Tibial nerve (tissue), 4 donors: ENCODE data around the gene DUSP8. TPM values are rescaled to one million over a fixed set of nuclear protein-coding genes. Genes with fewer than 3 reads are reported as not detected.

Source experiments
- DNase-seq, 2 donors: peaks; one replicate each; pipeline ENCODE4 v3.0.0-alpha.2; 2019; ENCODE audit warnings: low spot score in 2 of 2
- H3K27ac ChIP-seq, 4 donors: fragments of 200-600 bp; sonication (generic) in 3 of 4; one replicate each; pipeline ENCODE4 v1.5.1; 2017 to 2019; ENCODE audit warnings: mild to moderate bottlenecking in 1 of 4
- H3K27me3 ChIP-seq, 2 donors: fragments of 200-600 bp; sonication (generic) in 1 of 2; one replicate each; pipeline versions ENCODE4 v1.5.1 to v1.6.0; 2017 to 2019
- H3K36me3 ChIP-seq, 3 donors: fragments of 200-600 bp; sonication (generic); one replicate each; pipeline ENCODE4 v1.5.1; 2018 to 2019
- H3K4me1 ChIP-seq, 4 donors: fragments of 200-600 bp; sonication (generic) in 3 of 4; one replicate each; pipeline ENCODE4 v1.5.1; 2017 to 2019
- H3K4me3 ChIP-seq, 4 donors: fragments of 200-600 bp; sonication (generic) in 3 of 4; one replicate each; pipeline ENCODE4 v1.5.1; 2017 to 2019; ENCODE audit warnings: mild to moderate bottlenecking in 1 of 4, moderate library complexity in 1 of 4
- H3K9me3 ChIP-seq, 4 donors: fragments of 200-600 bp; sonication (generic) in 3 of 4; one replicate each; pipeline ENCODE4 v1.5.1; 2017 to 2019
- EP300 ChIP-seq, 2 donors: sonication (generic); formaldehyde crosslinking; IDR thresholded peaks; one replicate each; pipeline ENCODE4 v1.6.1; 2017; ENCODE audit warnings: antibody characterized with exemption in 2 of 2, mild to moderate bottlenecking in 1 of 2
- POLR2A ChIP-seq, 2 donors: fragments of 450-650 bp; IDR thresholded peaks; one replicate each; pipeline ENCODE4 v1.6.1; 2017; ENCODE audit warnings: antibody characterized with exemption in 2 of 2, mild to moderate bottlenecking in 2 of 2, moderate library complexity in 2 of 2
- WGBS, 2 donors: methylation state at CpG; one replicate each; pipeline ENCODE4 v1.1.5; 2018; 5-methylcytosine and 5-hydroxymethylcytosine counted together
- total RNA-seq, 4 donors: library from RNA; depleted of rRNA; stranded (reverse); fragments of >200 nt; gene quantifications; one replicate each; pipeline ENCODE4 v1.1.0, GENCODE V29; 2016
- TF ChIP-seq, protein P1 (sequence below), 5 experiments: fragments of 200-600 bp in 3 of 5; fragments of 450-650 bp in 2 of 5; sonication (generic) in 3 of 5; IDR thresholded peaks; one replicate each; pipeline ENCODE4 v1.5.1; 2016 to 2019; ENCODE audit warnings: antibody characterized with exemption in 5 of 5, mild to moderate bottlenecking in 3 of 5, moderate library complexity in 2 of 5

DUSP8 gene
- total RNA-seq, 4 donors from 2014 or later: 1.9 to 10.8 (median 3.4) TPM

DNA sequence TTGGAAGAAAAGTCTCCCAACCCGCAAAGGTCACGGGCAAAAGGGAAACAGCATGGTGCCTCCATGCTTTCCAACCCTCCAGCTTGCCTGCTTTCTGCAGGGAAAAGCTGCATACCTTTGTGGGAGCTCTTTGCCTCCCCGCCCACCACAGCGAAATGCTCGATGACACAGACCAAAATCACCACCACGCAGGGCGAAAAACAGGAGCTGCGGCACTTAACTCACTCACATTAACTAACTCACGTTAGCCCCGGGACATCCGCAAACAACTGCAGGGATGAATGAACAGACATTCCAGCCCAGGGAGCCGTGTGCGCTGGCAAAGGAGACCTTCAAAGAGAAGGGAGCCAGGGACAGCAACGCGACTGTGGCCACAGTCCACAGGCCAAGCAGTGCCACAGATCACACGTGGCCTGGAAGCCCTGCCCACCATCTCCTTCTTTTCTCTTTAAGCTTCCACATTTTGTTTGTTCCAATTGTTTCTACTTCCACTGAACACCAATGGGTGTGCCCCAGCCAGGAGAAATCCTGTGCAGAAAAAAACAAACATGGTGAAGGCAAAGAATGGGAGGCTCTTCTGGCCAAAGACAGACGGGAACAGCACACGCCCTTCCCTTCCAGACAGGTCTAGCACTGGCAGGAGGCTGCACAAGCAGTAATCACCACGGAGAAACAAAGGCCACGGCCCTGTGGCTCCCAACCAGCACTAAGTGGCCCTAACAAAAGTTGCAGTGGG is 39.3 kb downstream of the DUSP8 start:
- Histone ChIP-seq H3K4me1 (peaks cover 0 to 79% (median 16%) of the 10 kb centered on the region in 4 donors), H3K36me3 (peaks cover 0 to 29% (median 8%) of the 10 kb centered on the region in 3 donors), H3K9me3 (no peaks in the 10 kb centered on the region), H3K27ac (peak overlapping the region in 3 of 4 donors; percentile 27 to 78 (median 78)), H3K27me3 (peaks cover 0 to under 1% of the 10 kb centered on the region in 2 donors), H3K4me3 (no peak overlapping the region)
- 61 to 63% methylated on average over 20 of the region's 20 CpGs for WGBS, 2 donors
- TF ChIP-seq POLR2A (IDR thresholded peaks at IDR 0.05) (no peak), EP300 (IDR thresholded peaks at IDR 0.05) (no peak)
- TF ChIP-seq, protein P1, sequence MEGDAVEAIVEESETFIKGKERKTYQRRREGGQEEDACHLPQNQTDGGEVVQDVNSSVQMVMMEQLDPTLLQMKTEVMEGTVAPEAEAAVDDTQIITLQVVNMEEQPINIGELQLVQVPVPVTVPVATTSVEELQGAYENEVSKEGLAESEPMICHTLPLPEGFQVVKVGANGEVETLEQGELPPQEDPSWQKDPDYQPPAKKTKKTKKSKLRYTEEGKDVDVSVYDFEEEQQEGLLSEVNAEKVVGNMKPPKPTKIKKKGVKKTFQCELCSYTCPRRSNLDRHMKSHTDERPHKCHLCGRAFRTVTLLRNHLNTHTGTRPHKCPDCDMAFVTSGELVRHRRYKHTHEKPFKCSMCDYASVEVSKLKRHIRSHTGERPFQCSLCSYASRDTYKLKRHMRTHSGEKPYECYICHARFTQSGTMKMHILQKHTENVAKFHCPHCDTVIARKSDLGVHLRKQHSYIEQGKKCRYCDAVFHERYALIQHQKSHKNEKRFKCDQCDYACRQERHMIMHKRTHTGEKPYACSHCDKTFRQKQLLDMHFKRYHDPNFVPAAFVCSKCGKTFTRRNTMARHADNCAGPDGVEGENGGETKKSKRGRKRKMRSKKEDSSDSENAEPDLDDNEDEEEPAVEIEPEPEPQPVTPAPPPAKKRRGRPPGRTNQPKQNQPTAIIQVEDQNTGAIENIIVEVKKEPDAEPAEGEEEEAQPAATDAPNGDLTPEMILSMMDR (IDR thresholded peaks at IDR 0.05): no peak
- no peak for DNase-seq

DNA sequence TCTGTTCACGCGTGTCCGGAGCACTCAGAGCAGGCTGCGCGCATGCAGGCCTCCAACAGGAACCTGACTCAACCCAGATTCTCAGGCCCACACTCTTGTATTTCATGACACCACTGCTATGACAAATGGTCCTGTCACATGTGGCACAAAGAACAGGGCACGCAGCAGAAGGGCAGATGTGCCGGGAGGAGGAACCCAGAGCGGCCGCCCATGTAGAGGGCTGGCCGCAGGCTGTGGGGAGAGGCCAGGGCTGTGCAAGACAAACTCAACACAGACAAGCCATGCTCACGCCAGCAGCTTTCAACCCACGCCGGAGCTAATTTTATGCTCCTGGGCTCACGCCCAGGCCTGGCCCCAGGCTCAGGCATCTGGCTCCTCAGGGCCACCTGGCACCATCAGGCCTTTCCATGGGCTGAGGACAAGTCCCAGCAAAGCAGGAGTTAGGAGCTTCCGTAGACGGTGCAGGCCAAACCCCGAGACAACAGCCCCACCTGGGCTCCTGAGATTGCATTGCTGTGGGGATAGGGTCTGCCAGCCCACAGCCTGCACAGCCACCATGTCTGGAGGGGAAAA is 40.0 kb downstream of the DUSP8 start:
- no peak for TF ChIP-seq POLR2A (IDR thresholded peaks at IDR 0.05)
- TF ChIP-seq, protein P1 (IDR thresholded peaks at IDR 0.05): no peak
- TF ChIP-seq EP300 (IDR thresholded peaks at IDR 0.05): peak in 1 of 2 donors; percentile 59
- 73 to 80% methylated on average over 7 to 15 of the region's 17 CpGs for WGBS, 2 donors
- H3K27ac ChIP-seq: peak overlapping the region in 2 of 4 donors; percentile 78
- peaks cover 0 to 29% (median 8%) of the 10 kb centered on the region in 3 donors for H3K36me3 ChIP-seq
- no peaks in the 10 kb centered on the region for H3K27me3 ChIP-seq
- DNase-seq: no peak
- no peak overlapping the region for H3K4me3 ChIP-seq
- peaks cover 0 to 78% (median 16%) of the 10 kb centered on the region in 4 donors for H3K4me1 ChIP-seq
- no peaks in the 10 kb centered on the region for H3K9me3 ChIP-seq

- TF ChIP-seq, protein P1 (IDR thresholded peaks at IDR 0.05): no peak
- TF ChIP-seq POLR2A (IDR thresholded peaks at IDR 0.05) (no peak), EP300 (IDR thresholded peaks at IDR 0.05) (no peak)
- Histone ChIP-seq H3K9me3 (no peaks in the 10 kb centered on the region), H3K4me1 (peaks cover 0 to 80% (median 16%) of the 10 kb centered on the region in 4 donors), H3K4me3 (no peak overlapping the region), H3K27me3 (no peaks in the 10 kb centered on the region), H3K36me3 (peaks cover 0 to 29% (median 8%) of the 10 kb centered on the region in 3 donors), H3K27ac (peak overlapping the region in 2 of 4 donors; percentile 78)
- 73% methylated on average over 12 of the region's 12 CpGs for WGBS, 2 donors
- DNase-seq: no peak
These were observed 40.5 kb downstream of the DUSP8 start for GRCh38 chr11:1531449-1532013.

DNA sequence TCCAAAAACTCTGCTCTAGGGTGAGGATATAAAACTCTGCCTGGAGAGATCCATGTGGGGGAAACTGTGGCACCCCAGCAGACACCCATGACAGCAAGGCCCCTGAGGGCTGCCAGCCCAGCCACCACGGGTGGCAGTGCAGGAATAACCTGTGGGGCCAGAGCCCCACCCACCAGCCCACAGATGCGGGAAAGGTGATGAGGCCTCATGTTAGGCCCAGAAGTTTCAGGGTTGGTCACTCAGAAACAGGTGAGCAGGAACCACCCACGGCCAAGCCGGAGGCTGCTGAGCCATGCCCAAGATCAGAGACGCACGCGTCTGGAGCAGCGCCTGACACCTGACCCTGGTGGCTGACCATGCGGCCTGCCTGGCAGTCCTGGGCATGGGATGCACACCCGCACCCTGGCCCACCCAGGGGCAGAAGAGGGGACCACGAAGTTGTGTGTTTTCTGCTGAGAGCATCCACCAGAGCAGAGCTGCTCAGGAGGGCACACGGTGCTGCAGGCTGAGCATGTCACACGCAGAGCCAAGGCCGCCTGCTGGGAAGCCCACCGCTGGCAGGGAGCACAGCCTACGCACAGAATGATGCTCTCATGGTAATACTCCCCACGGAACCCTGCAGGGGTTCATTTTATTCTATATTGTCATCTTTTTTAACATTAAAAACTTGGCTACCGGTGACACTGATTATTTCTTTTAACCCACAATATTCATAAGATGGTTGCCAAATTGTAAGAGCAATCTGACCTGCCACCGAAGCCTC is 41.2 kb downstream of the DUSP8 start:
- WGBS, 2 donors: 86 to 89% methylated on average over 16 to 19 of the region's 19 CpGs
- Histone ChIP-seq H3K4me3 (no peak overlapping the region), H3K27ac (peak overlapping the region in 2 of 4 donors; percentile 8 to 78), H3K27me3 (no peaks in the 10 kb centered on the region), H3K36me3 (peaks cover 0 to 27% (median 8%) of the 10 kb centered on the region in 3 donors), H3K4me1 (peaks cover 0 to 80% (median 16%) of the 10 kb centered on the region in 4 donors), H3K9me3 (no peaks in the 10 kb centered on the region)
- TF ChIP-seq POLR2A (IDR thresholded peaks at IDR 0.05) (no peak), EP300 (IDR thresholded peaks at IDR 0.05) (no peak)
- TF ChIP-seq, protein P1 (IDR thresholded peaks at IDR 0.05): no peak
- DNase-seq: no peak
